HUES64 (cell line): ENCODE results near the gene LPCAT1.

Experiments used
- H3K27ac ChIP-seq: 2 replicates; pipeline ENCODE4 v1.7.0; 2013; ENCODE audit warnings: low read depth, low read length, inconsistent platforms
- H3K27me3 ChIP-seq: 2 replicates; pipeline ENCODE4 v1.6.1; 2013; ENCODE audit warnings: mild to moderate bottlenecking, low read length; ENCODE audit not compliant: insufficient read depth
- H3K36me3 ChIP-seq: 2 replicates; pipeline ENCODE4 v1.6.1; 2013; ENCODE audit warnings: mild to moderate bottlenecking, low read length; ENCODE audit not compliant: insufficient read depth
- H3K4me1 ChIP-seq: 2 replicates; pipeline ENCODE4 v1.6.1; 2013; ENCODE audit warnings: mild to moderate bottlenecking, low read length, moderate library complexity; ENCODE audit not compliant: insufficient read depth
- H3K4me3 ChIP-seq: 2 replicates; pipeline ENCODE4 v1.5.1; 2013; ENCODE audit warnings: mild to moderate bottlenecking, low read length, moderate library complexity
- H3K9ac ChIP-seq: 2 replicates; pipeline ENCODE4 v1.6.1; 2013; ENCODE audit warnings: mild to moderate bottlenecking, low read depth, low read length
- H3K9me3 ChIP-seq: 2 replicates; pipeline ENCODE4 v1.6.1; 2013; ENCODE audit warnings: low read depth, low read length; ENCODE audit not compliant: insufficient read depth
- WGBS: fragments of 150-250, 120-280 bp; methylation state at CpG from one replicate; pipeline ENCODE4 v1.1.7; 2013; ENCODE audit warnings: missing lambda C conversion rate; 5-methylcytosine and 5-hydroxymethylcytosine counted together

Gene LPCAT1

GRCh38 chr5:1525624-1526189 is 1.9 kb upstream of the LPCAT1 start:
- Histone ChIP-seq H3K4me3 (no peak overlapping the region), H3K9ac (no peak overlapping the region), H3K4me1 (peaks cover 11% of the 10 kb centered on the region; the same call in 1 of the 2 replicates), H3K36me3 (peaks cover 11% of the 10 kb centered on the region), H3K27ac (no peak overlapping the region), H3K27me3 (no peaks in the 10 kb centered on the region), H3K9me3 (no peaks in the 10 kb centered on the region)
- WGBS, result 95% methylated on average over 8 of the region's 8 CpGs

GRCh38 chr5:1524799-1525623 is 1.3 kb upstream of the LPCAT1 start:
- Histone ChIP-seq H3K4me3 (peak overlapping the region; percentile 77; the same call in 1 of the 2 replicates), H3K27ac (no peak overlapping the region), H3K27me3 (no peaks in the 10 kb centered on the region), H3K36me3 (peaks cover 16% of the 10 kb centered on the region), H3K9me3 (no peaks in the 10 kb centered on the region), H3K4me1 (peaks cover 11% of the 10 kb centered on the region; the same call in 1 of the 2 replicates), H3K9ac (peak overlapping the region; percentile 89; the same call in 1 of the 2 replicates)
- WGBS, result 92% methylated on average over 20 of the region's 20 CpGs

- Histone ChIP-seq H3K27ac (peak overlapping the region; percentile 60; the same call in 1 of the 2 replicates), H3K4me1 (peaks cover 11% of the 10 kb centered on the region; the same call in 1 of the 2 replicates), H3K9ac (peak overlapping the region; percentile 89), H3K9me3 (no peaks in the 10 kb centered on the region), H3K36me3 (peaks cover 22% of the 10 kb centered on the region), H3K4me3 (peak overlapping the region; percentile 77), H3K27me3 (no peaks in the 10 kb centered on the region)
- 76% methylated on average over 13 of the region's 13 CpGs for WGBS
Observed at GRCh38 chr5:1524481-1524798, 680 bp upstream of the LPCAT1 start.

GRCh38 chr5:1523480-1523792 is 324 bp downstream of the LPCAT1 start:
- no peaks in the 10 kb centered on the region for H3K9me3 ChIP-seq
- under 1% methylated on average over 48 of the region's 48 CpGs for WGBS
- no peak overlapping the region for H3K27ac ChIP-seq
- H3K4me3 ChIP-seq, result peak overlapping the region; percentile 77
- H3K4me1 ChIP-seq, result peaks cover 11% of the 10 kb centered on the region; the same call in 1 of the 2 replicates
- no peaks in the 10 kb centered on the region for H3K27me3 ChIP-seq
- H3K9ac ChIP-seq, result peak overlapping the region; percentile 89
- H3K36me3 ChIP-seq, result peaks cover 32% of the 10 kb centered on the region

- H3K27ac ChIP-seq, result no peak overlapping the region
- H3K36me3 ChIP-seq, result peaks cover 35% of the 10 kb centered on the region
- no peaks in the 10 kb centered on the region for H3K9me3 ChIP-seq
- H3K4me1 ChIP-seq, result peaks cover 14% of the 10 kb centered on the region
- peak overlapping the region; percentile 77 for H3K4me3 ChIP-seq
- H3K9ac ChIP-seq, result peak overlapping the region; percentile 76
- WGBS, result under 1% methylated on average over 63 of the region's 63 CpGs
- H3K27me3 ChIP-seq, result no peaks in the 10 kb centered on the region
Observed at GRCh38 chr5:1522601-1523479, 920 bp downstream of the LPCAT1 start.

- Histone ChIP-seq H3K9me3 (no peaks in the 10 kb centered on the region), H3K27ac (no peak overlapping the region), H3K9ac (peak overlapping the region; percentile 76), H3K27me3 (no peaks in the 10 kb centered on the region), H3K4me3 (peak overlapping the region; percentile 77), H3K4me1 (peaks cover 23% of the 10 kb centered on the region), H3K36me3 (peaks cover 44% of the 10 kb centered on the region)
- 19% methylated on average over 28 of the region's 28 CpGs for WGBS
Observed at GRCh38 chr5:1521671-1522600, 1.8 kb downstream of the LPCAT1 start.

- H3K27ac ChIP-seq, result no peak overlapping the region
- H3K36me3 ChIP-seq, result peaks cover 47% of the 10 kb centered on the region
- no peak overlapping the region; the same call in 1 of the 2 replicates for H3K4me3 ChIP-seq
- H3K4me1 ChIP-seq, result peaks cover 33% of the 10 kb centered on the region
- WGBS, result 91% methylated on average over 12 of the region's 13 CpGs
- H3K9me3 ChIP-seq, result no peaks in the 10 kb centered on the region
- H3K9ac ChIP-seq, result no peak overlapping the region; the same call in 1 of the 2 replicates
- no peaks in the 10 kb centered on the region for H3K27me3 ChIP-seq
Observed at GRCh38 chr5:1520791-1521453, 2.8 kb downstream of the LPCAT1 start.

GRCh38 chr5:1519631-1520210 is 4.0 kb downstream of the LPCAT1 start:
- whole genome bisulfite sequencing, result 91% methylated on average over 12 of the region's 12 CpGs
- H3K4me3 ChIP-seq, result no peak overlapping the region
- H3K27ac ChIP-seq, result no peak overlapping the region
- peaks cover 38% of the 10 kb centered on the region for H3K4me1 ChIP-seq
- peaks cover 47% of the 10 kb centered on the region for H3K36me3 ChIP-seq
- H3K27me3 ChIP-seq, result no peaks in the 10 kb centered on the region
- no peak overlapping the region for H3K9ac ChIP-seq
- no peaks in the 10 kb centered on the region for H3K9me3 ChIP-seq

GRCh38 chr5:1517838-1518237 is 5.9 kb downstream of the LPCAT1 start:
- 93% methylated on average over 20 of the region's 20 CpGs for WGBS
- no peak overlapping the region for H3K4me3 ChIP-seq
- no peaks in the 10 kb centered on the region for H3K9me3 ChIP-seq
- H3K27me3 ChIP-seq, result no peaks in the 10 kb centered on the region
- H3K4me1 ChIP-seq, result peaks cover 57% of the 10 kb centered on the region
- H3K9ac ChIP-seq, result peak overlapping the region; percentile 21; the same call in 1 of the 2 replicates
- H3K27ac ChIP-seq, result peak overlapping the region; percentile 100; the same call in 1 of the 2 replicates
- peaks cover 59% of the 10 kb centered on the region for H3K36me3 ChIP-seq
